Cardiac fibroblast (primary cell): ENCODE measurements around the gene ARFIP1.
A peak's percentile ranks its signal among the peaks of the same experiment; 100 is the strongest.
"Not testable (repeated sequence)": the region's sequence is repeated elsewhere in the genome, so short reads cannot be mapped to it uniquely, and the experiment has no call there.

Experiments used
- DNase-seq, 2 donors: peaks; one replicate each; pipeline versions ENCODE4 v3.0.0 to v3.0.0-alpha.2; 2010; ENCODE audit warnings: low read depth in 2 of 2
- H3K4me3 ChIP-seq, 2 donors: replicated peaks in 1 of 2; 1 replicate in 1 of 2; 2 replicates in 1 of 2; pipeline ENCODE4 v1.5.1; 2011; ENCODE audit warnings: low read depth in 2 of 2, low read length in 2 of 2, mild to moderate bottlenecking in 2 of 2, moderate library complexity in 1 of 2
- TF ChIP-seq, protein P1 (sequence below): IDR thresholded peaks from one replicate; pipeline ENCODE4 v1.5.1; 2011; ENCODE audit warnings: low read depth, mild to moderate bottlenecking, low read length, inconsistent platforms

Gene ARFIP1

DNA sequence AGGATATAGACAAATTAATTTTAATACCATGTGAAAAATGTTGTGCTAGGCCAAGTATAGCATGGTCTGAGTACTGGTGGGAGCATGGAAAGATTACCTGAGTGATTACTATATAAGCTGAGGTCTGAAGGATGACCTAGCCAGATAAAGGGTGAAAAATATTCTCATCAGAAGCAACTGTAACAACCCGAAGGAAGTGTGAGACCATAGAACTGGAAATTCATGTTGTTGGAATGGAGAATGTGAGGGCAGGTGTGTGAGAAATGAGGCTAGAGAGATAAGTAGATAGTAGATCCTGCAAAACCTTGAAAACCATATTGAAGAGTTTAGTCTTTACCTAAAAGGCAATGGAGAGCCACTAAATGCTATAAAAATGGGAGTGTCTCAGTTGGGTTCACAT is 71.5 kb downstream of the ARFIP1 start:
- no peak overlapping the region for H3K4me3 ChIP-seq
- TF ChIP-seq, protein P1, sequence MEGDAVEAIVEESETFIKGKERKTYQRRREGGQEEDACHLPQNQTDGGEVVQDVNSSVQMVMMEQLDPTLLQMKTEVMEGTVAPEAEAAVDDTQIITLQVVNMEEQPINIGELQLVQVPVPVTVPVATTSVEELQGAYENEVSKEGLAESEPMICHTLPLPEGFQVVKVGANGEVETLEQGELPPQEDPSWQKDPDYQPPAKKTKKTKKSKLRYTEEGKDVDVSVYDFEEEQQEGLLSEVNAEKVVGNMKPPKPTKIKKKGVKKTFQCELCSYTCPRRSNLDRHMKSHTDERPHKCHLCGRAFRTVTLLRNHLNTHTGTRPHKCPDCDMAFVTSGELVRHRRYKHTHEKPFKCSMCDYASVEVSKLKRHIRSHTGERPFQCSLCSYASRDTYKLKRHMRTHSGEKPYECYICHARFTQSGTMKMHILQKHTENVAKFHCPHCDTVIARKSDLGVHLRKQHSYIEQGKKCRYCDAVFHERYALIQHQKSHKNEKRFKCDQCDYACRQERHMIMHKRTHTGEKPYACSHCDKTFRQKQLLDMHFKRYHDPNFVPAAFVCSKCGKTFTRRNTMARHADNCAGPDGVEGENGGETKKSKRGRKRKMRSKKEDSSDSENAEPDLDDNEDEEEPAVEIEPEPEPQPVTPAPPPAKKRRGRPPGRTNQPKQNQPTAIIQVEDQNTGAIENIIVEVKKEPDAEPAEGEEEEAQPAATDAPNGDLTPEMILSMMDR, result no peak
- no peak for DNase-seq

DNA sequence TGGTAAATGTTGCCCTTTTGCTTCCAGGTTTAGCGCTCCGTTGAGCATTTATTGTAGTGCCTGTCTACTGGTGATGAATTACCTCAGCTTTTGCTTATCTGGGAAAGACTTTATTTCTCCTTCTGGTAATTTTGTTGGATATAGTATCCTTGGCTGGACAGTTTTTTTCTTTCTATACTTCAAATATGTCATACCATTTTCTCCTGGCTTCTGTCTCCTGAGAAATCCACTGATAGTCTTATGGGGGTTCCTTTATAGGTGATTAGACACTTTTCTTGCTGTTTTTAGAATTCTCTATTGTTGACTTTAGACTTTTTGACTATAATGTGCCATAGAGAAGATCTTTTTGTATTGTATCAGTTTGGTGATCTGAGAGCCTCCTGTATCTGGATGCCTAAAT is 73.5 kb downstream of the ARFIP1 start:
- H3K4me3 ChIP-seq, result no peak overlapping the region
- TF ChIP-seq, protein P1, result no peak
- DNase-seq, result no peak

DNA sequence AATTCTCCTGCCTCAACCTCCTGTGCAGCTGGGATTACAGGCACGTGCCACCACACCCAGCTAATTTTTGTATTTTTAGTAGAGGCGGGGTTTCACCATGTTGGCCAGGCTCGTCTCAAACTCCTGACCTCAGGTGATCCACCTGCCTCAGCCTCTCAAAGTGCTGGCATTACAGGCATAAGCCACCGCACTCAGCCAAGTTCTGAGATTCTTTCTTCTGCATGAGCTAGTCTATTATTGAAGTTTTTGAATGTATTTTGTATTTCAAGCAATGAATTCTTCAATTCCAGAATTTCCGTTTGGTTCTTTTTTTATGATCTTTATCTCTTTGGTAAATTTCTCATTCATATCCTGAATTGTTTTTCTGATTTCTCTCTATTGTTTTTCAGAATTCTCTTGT is 74.3 kb downstream of the ARFIP1 start:
- not testable (repeated sequence) for H3K4me3 ChIP-seq, DNase-seq

DNA sequence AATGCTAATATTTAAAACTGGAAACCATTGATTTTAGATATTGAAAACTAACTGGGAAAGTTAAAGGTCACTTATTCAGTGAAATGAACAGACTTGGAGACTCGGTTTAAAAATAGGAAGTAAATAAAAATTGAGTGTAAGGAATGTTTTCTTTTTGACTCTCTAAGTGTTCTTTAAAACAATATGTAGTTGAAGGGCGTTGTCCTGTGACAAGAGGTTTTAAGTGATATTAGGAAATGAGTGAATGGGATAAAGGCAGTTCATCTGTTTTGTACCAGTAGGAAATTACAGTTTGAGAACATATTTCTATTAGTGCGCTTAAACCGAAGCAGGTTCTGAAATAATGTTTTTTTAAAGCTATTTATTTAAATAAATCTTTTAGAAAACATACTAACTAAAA is 77.2 kb downstream of the ARFIP1 start:
- no peak overlapping the region for H3K4me3 ChIP-seq
- TF ChIP-seq, protein P1, result no peak
- DNase-seq, result no peak

DNA sequence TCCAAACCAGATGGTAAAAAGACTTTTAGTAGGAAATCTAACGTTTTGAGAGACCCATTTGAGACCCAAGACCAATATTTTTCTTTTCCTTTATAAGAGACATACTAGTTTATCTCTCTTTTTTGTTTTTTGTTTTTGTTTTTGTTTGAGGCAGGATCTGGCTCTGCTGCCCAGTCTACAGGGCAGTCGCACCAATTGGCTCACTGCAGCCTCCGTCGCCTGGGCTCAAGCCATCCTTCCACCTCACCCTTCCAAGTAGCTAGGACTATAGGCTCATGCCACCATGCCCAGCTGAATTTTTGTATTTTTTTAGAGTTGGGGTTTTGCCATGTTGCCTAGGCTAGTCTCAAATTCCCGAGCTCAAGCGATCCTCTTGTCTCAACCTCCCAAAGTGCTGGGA is 79.2 kb downstream of the ARFIP1 start:
- no peak overlapping the region for H3K4me3 ChIP-seq
- TF ChIP-seq, protein P1, result no peak
- no peak for DNase-seq

DNA sequence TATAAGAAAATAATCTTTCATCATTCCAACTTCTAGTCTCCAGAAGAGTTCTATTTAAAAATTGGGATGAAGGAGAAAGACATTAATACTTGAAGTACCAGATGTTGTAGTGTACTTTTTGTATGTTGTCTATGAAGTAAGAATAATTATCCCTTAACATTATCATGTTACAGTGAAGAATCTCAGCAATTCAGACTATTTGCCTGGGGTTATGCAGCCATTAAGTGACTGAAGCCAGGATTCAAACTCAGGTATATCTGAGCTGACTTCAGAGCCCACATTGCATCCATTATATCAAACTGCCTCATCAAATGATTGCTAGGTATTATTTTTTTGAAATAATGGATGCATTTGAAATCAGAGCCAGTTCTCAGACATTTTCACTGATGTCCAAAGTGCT is 80.3 kb downstream of the ARFIP1 start:
- DNase-seq, result no peak
- TF ChIP-seq, protein P1, result no peak
- H3K4me3 ChIP-seq, result no peak overlapping the region

DNA sequence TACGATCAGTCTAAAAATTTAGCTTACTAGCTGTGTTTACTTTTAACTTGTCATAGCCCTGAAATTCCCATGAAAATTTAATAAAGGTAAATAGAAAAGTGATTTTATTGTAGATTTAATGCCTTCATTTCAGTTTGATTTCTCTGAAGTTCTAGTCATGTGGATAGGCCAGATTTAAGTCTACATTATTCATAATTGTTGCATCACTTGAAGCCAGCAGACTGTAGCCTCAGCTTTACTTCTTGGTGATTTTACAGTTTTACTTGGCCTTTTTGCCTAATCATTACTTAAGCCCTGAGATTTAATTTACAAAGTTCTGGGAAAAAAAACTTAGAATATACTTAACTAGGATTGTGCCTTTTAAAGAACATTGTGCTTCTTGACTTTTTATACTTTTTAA is 82.9 kb downstream of the ARFIP1 start:
- peak in 1 of 2 donors; percentile 13 for DNase-seq
- TF ChIP-seq, protein P1, result no peak
- H3K4me3 ChIP-seq, result no peak overlapping the region
